Activated CD8-positive, alpha-beta T cell treated with anti-CD3 and anti-CD28 coated beads for 36 hours (primary cell): Measurements from ENCODE around the gene VWCE. TPM values are rescaled to one million over a fixed set of nuclear protein-coding genes. Genes with fewer than 3 reads are reported as not detected.

Source experiments
- ATAC-seq: fragments of 200-7000 bp; cut with Tn5 transposase; one replicate; pipeline ENCODE4 v1.10.0; 2021; ENCODE audit warnings: mild to moderate bottlenecking, moderate library complexity
- CTCF ChIA-PET: fragments of 350-600 bp; sonication (Branson Sonifier 250); formaldehyde crosslinking; loops from one replicate; lab custom pipeline; 2021; ENCODE audit warnings: antibody characterized with exemption; lab: Charles Lee
- POLR2A ChIA-PET: fragments of 350-600 bp; sonication (Branson Sonifier 250); formaldehyde crosslinking; loops from one replicate; lab custom pipeline; 2021; ENCODE audit warnings: antibody characterized with exemption; lab: Charles Lee
- DNase-seq: peaks from one replicate; pipeline ENCODE4 v3.0.0-alpha.2; 2020
- H3K27ac Mint-ChIP-seq: one replicate; pipeline ENCODE4 v1.8.0; 2021; ENCODE audit warnings: mild to moderate bottlenecking, mixed read lengths
- H3K27me3 Mint-ChIP-seq: one replicate; pipeline ENCODE4 v1.8.0; 2021; ENCODE audit warnings: mixed read lengths
- H3K36me3 Mint-ChIP-seq: one replicate; pipeline ENCODE4 v1.8.0; 2021; ENCODE audit warnings: low read depth, mixed read lengths
- H3K4me1 Mint-ChIP-seq: one replicate; pipeline ENCODE4 v1.8.0; 2021; ENCODE audit warnings: low read depth, mixed read lengths
- H3K4me3 Mint-ChIP-seq: one replicate; pipeline ENCODE4 v1.8.0; 2021; ENCODE audit warnings: mild to moderate bottlenecking, moderate library complexity, mixed read lengths
- H3K9me3 Mint-ChIP-seq: one replicate; pipeline ENCODE4 v1.8.0; 2021; ENCODE audit warnings: mixed read lengths
- intact Hi-C: fragments of 100-400 bp; cut with micrococcal nuclease; formaldehyde crosslinking; loops from one replicate; pipeline ENCODE4 v1.10.0; 2022
- total RNA-seq, 2 experiments: library from RNA; stranded (reverse); gene quantifications; one replicate each; pipeline ENCODE4 v1.2.3, GENCODE V29; 2021
- TF ChIP-seq, protein P1 (sequence below): fragments of 200-600 bp; IDR thresholded peaks from one replicate; pipeline ENCODE4 v1.8.0; 2022; ENCODE audit warnings: antibody characterized with exemption, mild to moderate bottlenecking

The VWCE gene
- total RNA-seq, 2 experiments from 2014 or later, result 23.3 to 25.8 TPM

GRCh38 chr11:61333550-61334433 is 38.7 kb upstream of the VWCE start:
- ChIA-PET CTCF (interaction anchor here (0.8 to 10.4 kb wide), 11 partner anchors 15 to 481 kb away, joined by 3 to 313 read pairs (median 5); partner anchors contain the start of genes CPSF7, CYB561A3, SDHAF2 and TMEM138), POLR2A (interaction anchor here (0.8 to 4.6 kb wide), 20 partner anchors 12 to 102 kb away, joined by 3 to 59 read pairs (median 5); partner anchors contain the start of genes CPSF7, CYB561A3, SDHAF2 and TMEM138)
- DNase-seq (no peak), ATAC-seq (no peak)
- H3K4me1 Mint-ChIP-seq, result peaks cover 61% of the 10 kb centered on the region
- peaks cover 42% of the 10 kb centered on the region for H3K36me3 Mint-ChIP-seq
- TF ChIP-seq, protein P1, sequence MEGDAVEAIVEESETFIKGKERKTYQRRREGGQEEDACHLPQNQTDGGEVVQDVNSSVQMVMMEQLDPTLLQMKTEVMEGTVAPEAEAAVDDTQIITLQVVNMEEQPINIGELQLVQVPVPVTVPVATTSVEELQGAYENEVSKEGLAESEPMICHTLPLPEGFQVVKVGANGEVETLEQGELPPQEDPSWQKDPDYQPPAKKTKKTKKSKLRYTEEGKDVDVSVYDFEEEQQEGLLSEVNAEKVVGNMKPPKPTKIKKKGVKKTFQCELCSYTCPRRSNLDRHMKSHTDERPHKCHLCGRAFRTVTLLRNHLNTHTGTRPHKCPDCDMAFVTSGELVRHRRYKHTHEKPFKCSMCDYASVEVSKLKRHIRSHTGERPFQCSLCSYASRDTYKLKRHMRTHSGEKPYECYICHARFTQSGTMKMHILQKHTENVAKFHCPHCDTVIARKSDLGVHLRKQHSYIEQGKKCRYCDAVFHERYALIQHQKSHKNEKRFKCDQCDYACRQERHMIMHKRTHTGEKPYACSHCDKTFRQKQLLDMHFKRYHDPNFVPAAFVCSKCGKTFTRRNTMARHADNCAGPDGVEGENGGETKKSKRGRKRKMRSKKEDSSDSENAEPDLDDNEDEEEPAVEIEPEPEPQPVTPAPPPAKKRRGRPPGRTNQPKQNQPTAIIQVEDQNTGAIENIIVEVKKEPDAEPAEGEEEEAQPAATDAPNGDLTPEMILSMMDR, result no peak
- H3K27ac Mint-ChIP-seq, result peak overlapping the region; percentile 96
- H3K4me3 Mint-ChIP-seq, result peak overlapping the region; percentile 86
- no peaks in the 10 kb centered on the region for H3K27me3 Mint-ChIP-seq
- H3K9me3 Mint-ChIP-seq, result no peaks in the 10 kb centered on the region
- intact Hi-C loops, result loop anchor here (2.0 kb wide), 1 partner anchor 29 kb away; the partner anchor contains the start of gene TMEM138

DNA sequence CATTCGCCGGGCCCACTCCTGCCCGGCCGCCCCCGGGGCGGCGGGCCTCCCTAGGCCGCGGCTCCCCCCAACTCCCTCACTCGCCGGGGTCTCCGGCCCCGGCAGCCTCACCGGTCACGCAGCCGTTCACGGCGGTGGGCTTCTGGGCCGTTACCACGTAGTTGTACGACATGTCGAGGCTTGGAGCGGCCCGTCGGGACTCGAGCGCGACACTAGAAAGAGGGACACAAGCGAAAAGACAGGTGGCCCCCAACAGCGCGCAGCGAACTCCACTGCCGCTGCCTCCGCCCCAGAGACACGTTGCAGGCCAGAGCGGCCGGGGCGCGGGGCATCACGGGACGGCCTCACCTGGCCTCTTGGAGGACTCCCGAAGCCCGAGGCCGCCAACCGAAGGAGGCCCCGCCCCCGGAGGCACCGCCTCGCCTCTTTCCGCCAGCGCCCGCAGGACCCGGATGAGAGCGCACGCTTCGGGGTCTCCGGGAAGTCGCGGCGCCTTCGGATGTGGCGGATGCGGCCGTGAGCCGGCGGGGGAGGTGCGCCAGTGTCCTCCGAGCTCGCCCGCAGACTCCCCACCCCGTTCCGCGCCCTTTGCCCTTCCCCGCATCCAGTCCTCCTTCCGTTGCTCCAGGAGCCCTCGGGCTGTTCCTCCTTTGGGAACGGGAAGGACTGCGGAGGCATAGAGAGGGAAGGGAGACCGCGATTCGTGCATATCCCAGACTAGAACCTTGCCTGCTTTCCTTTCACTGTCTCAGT is 37.9 kb upstream of the VWCE start, which contains the start of the genes DDB1 and TKFC:
Gene DDB1, minus strand, starts transcription at position 309 of the 753 bp plus-strand sequence. Its CDS starts 137 bp downstream, at position 172.
Gene TKFC, plus strand, starts transcription at position 432 of the 753 bp plus-strand sequence. CDS start 1,501 bp downstream, outside the sequence.
- TF ChIP-seq, protein P1, result no peak
- Mint-ChIP-seq H3K9me3 (no peaks in the 10 kb centered on the region), H3K27ac (peak within 1 kb of the TSS; percentile 96), H3K4me1 (peaks cover 66% of the 10 kb centered on the region), H3K36me3 (peaks cover 41% of the 10 kb centered on the region), H3K27me3 (no peaks in the 10 kb centered on the region), H3K4me3 (peak within 1 kb of the TSS; percentile 86)
- DNase-seq (peak; percentile 98), ATAC-seq (peak; percentile 94)
- ChIA-PET CTCF (interaction anchor here (1.4 to 10.4 kb wide), 8 partner anchors 16 to 113 kb away, joined by 4 to 313 read pairs (median 38); partner anchors contain the start of genes CYB561A3, TMEM138, TMEM216 and VWCE), POLR2A (interaction anchor here (0.9 to 4.6 kb wide), 17 partner anchors 13 to 103 kb away, joined by 3 to 59 read pairs (median 6); partner anchors contain the start of genes CPSF7, CYB561A3, SDHAF2 and TMEM138)
- intact Hi-C loops, result loop anchor here (2.0 kb wide), 1 partner anchor 30 kb away; the partner anchor contains the start of gene TMEM138

GRCh38 chr11:61332281-61332796 is 37.2 kb upstream of the VWCE start:
- CTCF ChIA-PET, result interaction anchor here (0.9 to 1.5 kb wide), 4 partner anchors 16 to 103 kb away, joined by 3 to 6 read pairs (median 4); partner anchors contain the start of gene TMEM216
- Mint-ChIP-seq H3K4me3 (peak overlapping the region; percentile 86), H3K36me3 (peaks cover 46% of the 10 kb centered on the region), H3K27ac (peak overlapping the region; percentile 96), H3K4me1 (peaks cover 72% of the 10 kb centered on the region), H3K9me3 (no peaks in the 10 kb centered on the region), H3K27me3 (no peaks in the 10 kb centered on the region)
- POLR2A ChIA-PET, result interaction anchor here (0.8 to 6.2 kb wide), 9 partner anchors 10 to 97 kb away, joined by 3 to 26 read pairs (median 4); partner anchors contain the start of genes CPSF7, CYB561A3, SDHAF2 and TMEM138
- ATAC-seq (no peak), DNase-seq (peak; percentile 24)
- intact Hi-C loops, result loop anchor here (2.0 kb wide), 1 partner anchor 30 kb away; the partner anchor contains the start of gene TMEM138
- TF ChIP-seq, protein P1, result no peak

- ATAC-seq (no peak), DNase-seq (no peak)
- Mint-ChIP-seq H3K4me3 (peak overlapping the region; percentile 86), H3K27me3 (no peaks in the 10 kb centered on the region), H3K36me3 (peaks cover 45% of the 10 kb centered on the region), H3K27ac (peak overlapping the region; percentile 96), H3K4me1 (peaks cover 68% of the 10 kb centered on the region), H3K9me3 (no peaks in the 10 kb centered on the region)
- TF ChIP-seq, protein P1, result no peak
- intact Hi-C loops, result loop anchor here (2.0 kb wide), 1 partner anchor 31 kb away; the partner anchor contains the start of gene TMEM138
- POLR2A ChIA-PET, result interaction anchor here (0.8 to 6.2 kb wide), 9 partner anchors 9 to 98 kb away, joined by 3 to 26 read pairs (median 4); partner anchors contain the start of genes CPSF7, CYB561A3, SDHAF2 and TMEM138
- CTCF ChIA-PET, result interaction anchor here (0.9 to 1.5 kb wide), 5 partner anchors 16 to 433 kb away, joined by 3 to 6 read pairs (median 4); partner anchors contain the start of gene TMEM216
Measured at GRCh38 chr11:61331651-61332050, 36.5 kb upstream of the VWCE start.
